MCF 10A (cell line): ENCODE measurements around the gene KCTD16. TPM values are rescaled to one million over a fixed set of nuclear protein-coding genes. Genes with fewer than 3 reads are reported as not detected.

Source experiments
- BruUV-seq: library from RNA; stranded (reverse); fragments of 400-500 nt; replicated peaks from 2 replicates; lab custom pipeline; 2021; lab: Mats Ljungman, UMichigan
- CTCF ChIA-PET: fragments of 300-600 bp; sonication (Branson Sonifier 250); formaldehyde crosslinking; extraction: SDS; loops from one replicate; lab custom pipeline; 2021; ENCODE audit warnings: antibody characterized with exemption, inconsistent platforms; lab: Yijun Ruan, JAX
- POLR2A ChIA-PET: fragments of 300-600, 350-650 bp; sonication (Branson Sonifier 250); formaldehyde crosslinking; extraction: SDS; loops from one replicate; lab custom pipeline; 2020; ENCODE audit warnings: antibody characterized with exemption, inconsistent platforms; lab: Yijun Ruan, JAX
- DNase-seq: peaks from one replicate; pipeline ENCODE4 v3.0.0-alpha.2; 2018; ENCODE audit not compliant: unreplicated experiment
- H3K27ac Mint-ChIP-seq: one replicate; pipeline ENCODE4 v1.8.0; 2022; ENCODE audit warnings: mild to moderate bottlenecking, low read depth, mixed read lengths; ENCODE audit not compliant: unreplicated experiment
- H3K27me3 Mint-ChIP-seq: one replicate; pipeline ENCODE4 v1.8.0; 2022; ENCODE audit warnings: mixed read lengths; ENCODE audit not compliant: insufficient read depth, unreplicated experiment
- H3K36me3 Mint-ChIP-seq: one replicate; pipeline ENCODE4 v1.8.0; 2022; ENCODE audit warnings: mild to moderate bottlenecking, moderate library complexity, mixed read lengths; ENCODE audit not compliant: insufficient read depth, unreplicated experiment
- H3K4me1 Mint-ChIP-seq: one replicate; pipeline ENCODE4 v1.8.0; 2022; ENCODE audit warnings: mixed read lengths; ENCODE audit not compliant: insufficient read depth, unreplicated experiment
- H3K4me3 Mint-ChIP-seq: one replicate; pipeline ENCODE4 v1.8.0; 2022; ENCODE audit warnings: mild to moderate bottlenecking, moderate library complexity, mixed read lengths; ENCODE audit not compliant: unreplicated experiment
- H3K9me3 Mint-ChIP-seq: one replicate; pipeline ENCODE4 v1.8.0; 2022; ENCODE audit warnings: mixed read lengths; ENCODE audit not compliant: unreplicated experiment
- CTCF ChIP-seq: fragments of 200-600 bp; IDR thresholded peaks from one replicate; pipeline ENCODE4 v1.8.0; 2022; ENCODE audit warnings: antibody characterized with exemption, mild to moderate bottlenecking; ENCODE audit not compliant: unreplicated experiment
- intact Hi-C: fragments of 100-400 bp; cut with micrococcal nuclease; formaldehyde crosslinking; loops from 2 replicates; pipeline ENCODE4 v1.14.1; 2022
- total RNA-seq: library from RNA; stranded (reverse); gene quantifications from 2 replicates; pipeline ENCODE4 v1.2.3, GENCODE V29; 2022

Gene KCTD16
- total RNA-seq, 1 experiment from 2014 or later = 0.16 TPM

GRCh38 chr5:144131261-144131660 lies 39.4 kb upstream of the KCTD16 start:
- H3K4me1 Mint-ChIP-seq = no peaks in the 10 kb centered on the region

GRCh38 chr5:144133050-144133633 lies 37.5 kb upstream of the KCTD16 start:
- Mint-ChIP-seq H3K4me1 (no peaks in the 10 kb centered on the region), H3K27me3 (no peaks in the 10 kb centered on the region), H3K27ac (no peak overlapping the region), H3K4me3 (no peak overlapping the region), H3K9me3 (no peaks in the 10 kb centered on the region), H3K36me3 (no peaks in the 10 kb centered on the region)
- CTCF ChIA-PET = interaction anchor here (1.0 to 4.8 kb wide), 4 partner anchors 8 to 15 kb away, joined by 3 to 45 read pairs (median 4); no protein-coding TSS in a partner anchor
- POLR2A ChIA-PET = interaction anchor here (0.9 to 1.1 kb wide), 2 partner anchors 10 to 246 kb away, joined by 3 read pairs; no protein-coding TSS in a partner anchor
- BruUV-seq = no TSS peak
- intact Hi-C loops = no loop called here
- TF ChIP-seq CTCF = no peak
- DNase-seq = no peak

More at GRCh38 chr5:144131261-144131660, 39.4 kb upstream of the KCTD16 start:
- TF ChIP-seq CTCF = no peak
- H3K36me3 Mint-ChIP-seq = no peaks in the 10 kb centered on the region
- no TSS peak for BruUV-seq
- no peaks in the 10 kb centered on the region for H3K27me3 Mint-ChIP-seq
- H3K27ac Mint-ChIP-seq = no peak overlapping the region
- POLR2A ChIA-PET = no interaction called here
- H3K4me3 Mint-ChIP-seq = no peak overlapping the region
- intact Hi-C loops = no loop called here
- CTCF ChIA-PET = interaction anchor here (0.7 to 4.8 kb wide), 5 partner anchors 10 to 982 kb away, joined by 3 to 45 read pairs (median 3); no protein-coding TSS in a partner anchor
- no peak for DNase-seq
- no peaks in the 10 kb centered on the region for H3K9me3 Mint-ChIP-seq

GRCh38 chr5:144134194-144134826 lies 36.4 kb upstream of the KCTD16 start:
- no peak overlapping the region for H3K27ac Mint-ChIP-seq
- no peak overlapping the region for H3K4me3 Mint-ChIP-seq
- TF ChIP-seq CTCF = no peak
- POLR2A ChIA-PET = no interaction called here
- no peak for DNase-seq
- CTCF ChIA-PET = interaction anchor here (0.9 to 4.8 kb wide), 4 partner anchors 7 to 166 kb away, joined by 3 to 45 read pairs (median 5); no protein-coding TSS in a partner anchor
- no peaks in the 10 kb centered on the region for H3K36me3 Mint-ChIP-seq
- H3K9me3 Mint-ChIP-seq = no peaks in the 10 kb centered on the region
- H3K4me1 Mint-ChIP-seq = no peaks in the 10 kb centered on the region
- no peaks in the 10 kb centered on the region for H3K27me3 Mint-ChIP-seq
- intact Hi-C loops = no loop called here
- BruUV-seq = no TSS peak

GRCh38 chr5:144135113-144135762 lies 35.4 kb upstream of the KCTD16 start:
- Mint-ChIP-seq H3K27ac (no peak overlapping the region), H3K27me3 (no peaks in the 10 kb centered on the region), H3K4me1 (no peaks in the 10 kb centered on the region), H3K36me3 (no peaks in the 10 kb centered on the region), H3K9me3 (no peaks in the 10 kb centered on the region), H3K4me3 (no peak overlapping the region)
- no TSS peak for BruUV-seq
- ChIA-PET CTCF (interaction anchor here (0.7 to 1.6 kb wide), 2 partner anchors 10 to 22 kb away, joined by 3 read pairs; no protein-coding TSS in a partner anchor), POLR2A (interaction anchor here (1.4 to 1.6 kb wide), 2 partner anchors 13 to 157 kb away, joined by 4 to 5 read pairs; no protein-coding TSS in a partner anchor)
- intact Hi-C loops = no loop called here
- DNase-seq = no peak
- TF ChIP-seq CTCF = no peak
